Smooth muscle cell (in vitro differentiated cells): ENCODE data around the gene KRTAP29-1. TPM values are rescaled to one million over a fixed set of nuclear protein-coding genes. Genes with fewer than 3 reads are reported as not detected.
A peak's percentile ranks its signal among the peaks of the same experiment; 100 is the strongest.

Experiments used
- DNase-seq: peaks from one replicate; lab custom pipeline; 2025; ENCODE audit not compliant: unreplicated experiment; lab: John Stamatoyannopoulos, UW
- H2AFZ ChIP-seq: fragments of 200-600 bp; sonication (generic); 2 replicates; pipeline ENCODE4 v1.6.0; 2016; ENCODE audit warnings: antibody characterized with exemption, low read depth, mild to moderate bottlenecking
- H3F3A ChIP-seq: fragments of 200-600 bp; sonication (generic); 2 replicates; pipeline ENCODE4 v1.6.0; 2017; ENCODE audit warnings: antibody characterized with exemption, low read depth
- H3K27ac ChIP-seq: fragments of 200-600 bp; sonication (generic); 2 replicates; pipeline ENCODE4 v1.5.1; 2016; ENCODE audit warnings: low read depth, mild to moderate bottlenecking
- H3K27me3 ChIP-seq: fragments of 200-600 bp; sonication (generic); 2 replicates; pipeline ENCODE4 v1.6.1; 2016; ENCODE audit warnings: low read depth, mild to moderate bottlenecking
- H3K36me3 ChIP-seq: fragments of 200-600 bp; sonication (generic); 2 replicates; pipeline ENCODE4 v1.5.1; 2016; ENCODE audit warnings: low read depth
- H3K4me1 ChIP-seq: fragments of 200-600 bp; sonication (generic); 2 replicates; pipeline ENCODE4 v1.5.1; 2016; ENCODE audit warnings: low read depth
- H3K4me2 ChIP-seq: fragments of 200-600 bp; sonication (generic); 2 replicates; pipeline ENCODE4 v1.6.0; 2016; ENCODE audit warnings: mild to moderate bottlenecking
- H3K4me3 ChIP-seq: fragments of 200-600 bp; sonication (generic); 2 replicates; pipeline ENCODE4 v1.5.1; 2016; ENCODE audit warnings: mild to moderate bottlenecking
- H3K79me2 ChIP-seq: fragments of 200-600 bp; sonication (generic); 2 replicates; pipeline ENCODE4 v1.6.0; 2016; ENCODE audit warnings: low read depth, mild to moderate bottlenecking
- H3K9ac ChIP-seq: fragments of 200-600 bp; sonication (generic); 2 replicates; pipeline ENCODE4 v1.6.0; 2016; ENCODE audit warnings: low read depth
- H3K9me3 ChIP-seq: fragments of 200-600 bp; sonication (generic); replicated peaks from 2 replicates; pipeline ENCODE4 v1.5.1; 2016; ENCODE audit warnings: low read depth
- H4K20me1 ChIP-seq: fragments of 200-600 bp; sonication (generic); 2 replicates; pipeline ENCODE4 v1.6.0; 2016; ENCODE audit warnings: low read depth
- WGBS: methylation state at CpG from one replicate; pipeline ENCODE4 v1.1.7; 2016; ENCODE audit warnings: low lambda C conversion rate; 5-methylcytosine and 5-hydroxymethylcytosine counted together
- polyA plus RNA-seq: library from polyadenylated mRNA; unstranded; fragments of >200 nt; fragmentation: Nextera tagmentation; extraction: Ambion mirVana; gene quantifications from 2 replicates; pipeline ENCODE4 v1.2.1, GENCODE V29; 2016
- total RNA-seq: library from RNA; depleted of rRNA; stranded (reverse); fragments of >200 nt; gene quantifications from 2 replicates; pipeline ENCODE4 v1.2.3, GENCODE V29; 2014
- TF ChIP-seq, protein P1 (sequence below): fragments of 200-600 bp; sonication (generic); IDR thresholded peaks from 2 replicates; pipeline ENCODE4 v1.5.1; 2017; ENCODE audit warnings: borderline replicate concordance, mild to moderate bottlenecking, antibody characterized with exemption; ENCODE audit not compliant: insufficient read depth, poor library complexity, severe bottlenecking

The KRTAP29-1 gene
- total and polyA plus RNA-seq, 2 experiments from 2014 or later: not detected

DNA sequence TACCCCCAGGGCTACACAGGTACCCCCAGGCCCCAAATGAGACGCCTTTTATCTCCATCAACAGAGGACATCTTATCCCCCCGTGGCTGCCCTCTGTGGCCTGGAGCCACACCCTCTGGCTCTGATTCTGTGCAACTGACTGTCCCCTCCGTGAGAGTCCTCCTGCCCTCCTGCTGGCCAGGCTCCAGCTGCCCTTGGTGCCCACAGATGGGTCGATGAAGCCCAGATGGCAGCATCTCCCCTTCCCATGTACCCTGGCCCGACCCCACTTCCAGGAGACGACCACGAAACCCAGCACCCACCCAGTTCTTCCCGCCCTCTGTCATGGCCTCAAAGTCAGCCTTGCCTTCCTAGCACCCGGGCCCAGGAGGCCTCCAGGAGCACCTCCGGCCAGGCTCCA lies 22.5 kb upstream of the KRTAP29-1 start:
- H3K27ac ChIP-seq: no peak overlapping the region
- H3K9ac ChIP-seq: no peak overlapping the region
- no peaks in the 10 kb centered on the region for H3F3A ChIP-seq
- no peak overlapping the region for H2AFZ ChIP-seq
- no peaks in the 10 kb centered on the region for H4K20me1 ChIP-seq
- no peaks in the 10 kb centered on the region for H3K79me2 ChIP-seq
- no peak overlapping the region for H3K4me2 ChIP-seq
- no peaks in the 10 kb centered on the region for H3K27me3 ChIP-seq
- no peak for DNase-seq
- no peaks in the 10 kb centered on the region for H3K4me1 ChIP-seq
- H3K36me3 ChIP-seq: no peaks in the 10 kb centered on the region
- no peaks in the 10 kb centered on the region for H3K9me3 ChIP-seq
- H3K4me3 ChIP-seq: no peak overlapping the region
- TF ChIP-seq, protein P1, sequence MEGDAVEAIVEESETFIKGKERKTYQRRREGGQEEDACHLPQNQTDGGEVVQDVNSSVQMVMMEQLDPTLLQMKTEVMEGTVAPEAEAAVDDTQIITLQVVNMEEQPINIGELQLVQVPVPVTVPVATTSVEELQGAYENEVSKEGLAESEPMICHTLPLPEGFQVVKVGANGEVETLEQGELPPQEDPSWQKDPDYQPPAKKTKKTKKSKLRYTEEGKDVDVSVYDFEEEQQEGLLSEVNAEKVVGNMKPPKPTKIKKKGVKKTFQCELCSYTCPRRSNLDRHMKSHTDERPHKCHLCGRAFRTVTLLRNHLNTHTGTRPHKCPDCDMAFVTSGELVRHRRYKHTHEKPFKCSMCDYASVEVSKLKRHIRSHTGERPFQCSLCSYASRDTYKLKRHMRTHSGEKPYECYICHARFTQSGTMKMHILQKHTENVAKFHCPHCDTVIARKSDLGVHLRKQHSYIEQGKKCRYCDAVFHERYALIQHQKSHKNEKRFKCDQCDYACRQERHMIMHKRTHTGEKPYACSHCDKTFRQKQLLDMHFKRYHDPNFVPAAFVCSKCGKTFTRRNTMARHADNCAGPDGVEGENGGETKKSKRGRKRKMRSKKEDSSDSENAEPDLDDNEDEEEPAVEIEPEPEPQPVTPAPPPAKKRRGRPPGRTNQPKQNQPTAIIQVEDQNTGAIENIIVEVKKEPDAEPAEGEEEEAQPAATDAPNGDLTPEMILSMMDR: no peak
- WGBS: 85% methylated on average over 10 of the region's 10 CpGs

DNA sequence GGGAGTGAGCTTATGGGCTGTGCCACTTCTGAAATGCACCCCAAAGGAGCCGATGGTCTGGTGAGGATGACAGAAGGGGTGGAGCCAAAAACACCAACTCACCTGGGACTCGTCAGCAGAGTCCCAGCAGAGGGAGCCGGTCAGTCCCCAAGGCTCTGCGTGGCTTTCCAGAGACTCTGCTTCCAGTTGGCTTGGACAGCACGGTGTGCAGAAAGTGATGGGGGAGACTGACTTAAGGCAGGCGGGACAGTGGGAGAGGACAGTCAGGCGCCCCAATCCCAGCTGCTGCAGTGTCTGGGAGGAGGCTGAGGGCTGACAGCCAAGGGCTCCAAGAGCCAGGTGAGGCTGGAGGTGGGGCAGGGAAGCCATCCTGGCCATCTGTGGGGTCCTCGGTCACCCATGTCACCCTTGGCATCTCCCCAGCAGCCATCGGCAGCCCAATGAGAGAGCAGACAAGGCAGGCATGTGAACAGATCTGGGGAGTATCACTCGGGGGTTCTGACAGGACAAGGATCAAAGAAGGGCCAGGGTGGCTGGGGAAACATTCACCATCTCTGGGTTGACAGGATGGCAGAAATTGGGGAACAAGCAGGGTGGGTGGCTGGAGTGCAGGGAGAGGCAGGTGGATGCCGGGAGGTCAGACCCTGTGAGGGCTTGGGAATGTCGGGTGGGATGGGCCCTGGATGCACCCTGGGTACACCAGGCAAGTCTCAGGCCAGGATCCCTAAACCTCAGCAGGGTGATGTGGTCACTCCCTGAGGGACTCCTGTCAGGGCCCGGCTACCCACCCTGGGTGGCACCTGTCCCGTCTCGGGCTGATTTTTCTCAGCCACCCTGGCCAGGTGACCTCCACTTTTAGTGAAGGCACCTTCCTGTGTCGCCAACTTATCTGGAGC lies 21.8 kb upstream of the KRTAP29-1 start:
- Histone ChIP-seq H3K4me1 (no peaks in the 10 kb centered on the region), H2AFZ (no peak overlapping the region), H3K36me3 (no peaks in the 10 kb centered on the region), H3K4me2 (no peak overlapping the region), H3K9ac (no peak overlapping the region), H3K27ac (no peak overlapping the region), H3K9me3 (no peaks in the 10 kb centered on the region), H3F3A (no peaks in the 10 kb centered on the region), H3K27me3 (no peaks in the 10 kb centered on the region), H4K20me1 (no peaks in the 10 kb centered on the region), H3K79me2 (no peaks in the 10 kb centered on the region), H3K4me3 (no peak overlapping the region)
- TF ChIP-seq, protein P1: peak; percentile 26
- 73% methylated on average over 15 of the region's 16 CpGs for WGBS
- no peak for DNase-seq

DNA sequence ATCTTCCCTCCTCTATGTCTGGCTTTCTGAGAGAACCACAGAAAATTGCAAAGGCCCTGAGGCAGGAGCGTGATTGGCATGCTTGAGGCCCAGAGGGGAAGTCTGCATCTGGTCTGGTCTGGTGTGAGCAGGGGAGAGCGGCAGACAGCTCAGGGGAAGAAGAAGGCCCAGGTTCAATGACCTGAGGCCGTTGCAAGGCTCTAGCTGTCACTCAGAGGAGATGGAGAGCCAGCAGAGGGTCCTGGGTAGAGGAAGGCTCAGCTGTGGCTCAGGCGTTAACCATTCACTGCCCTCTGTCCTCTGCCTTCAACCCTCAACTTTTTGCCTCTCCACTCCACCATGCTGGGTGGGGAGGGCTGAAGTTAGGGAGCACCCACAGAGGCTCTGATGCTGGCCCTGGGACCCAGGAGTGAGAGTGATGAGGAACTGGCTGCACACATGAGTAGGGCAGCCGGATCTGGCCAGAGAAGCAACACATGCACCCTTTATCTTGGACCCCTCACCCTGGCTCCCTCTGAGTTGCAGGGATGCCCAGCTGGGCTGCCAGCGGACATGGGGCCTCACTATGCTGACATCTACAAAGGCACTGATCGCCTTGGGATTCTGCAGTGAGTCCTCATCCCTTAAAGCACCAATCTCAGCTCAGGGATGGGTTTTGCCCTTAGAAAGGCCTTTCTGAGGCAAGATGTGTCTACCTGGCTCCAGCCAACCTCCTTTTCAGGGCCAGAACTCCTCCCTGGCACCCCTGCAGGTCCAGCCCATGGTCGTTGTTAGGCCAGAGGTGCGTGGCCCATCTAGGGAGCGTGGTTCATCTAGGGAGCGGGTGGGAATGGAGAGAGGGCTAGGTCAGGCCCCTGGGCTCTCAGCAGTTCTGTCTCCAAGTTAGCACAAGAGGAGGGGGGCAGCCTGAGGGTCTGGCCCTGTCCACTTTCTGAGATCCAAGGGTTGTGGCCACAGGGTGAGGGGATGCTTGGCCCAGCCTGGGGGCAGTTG lies 20.5 kb upstream of the KRTAP29-1 start:
- Histone ChIP-seq H3K4me1 (no peaks in the 10 kb centered on the region), H3K27ac (no peak overlapping the region), H3K36me3 (no peaks in the 10 kb centered on the region), H3K4me3 (no peak overlapping the region), H3F3A (no peaks in the 10 kb centered on the region), H4K20me1 (no peaks in the 10 kb centered on the region), H3K79me2 (no peaks in the 10 kb centered on the region), H3K27me3 (no peaks in the 10 kb centered on the region), H3K4me2 (no peak overlapping the region), H3K9me3 (no peaks in the 10 kb centered on the region), H3K9ac (no peak overlapping the region), H2AFZ (no peak overlapping the region)
- TF ChIP-seq, protein P1: no peak
- no peak for DNase-seq
- WGBS: 88% methylated on average over 11 of the region's 11 CpGs
